NT2/D1 (cell line): ENCODE results near the gene KLHL40.

Source experiments
- DNase-seq: peaks from one replicate; pipeline ENCODE4 v3.0.0-alpha.2; 2011; ENCODE audit warnings: low read depth, low spot score
- H3K27me3 ChIP-seq: 2 replicates; pipeline ENCODE4 v1.6.0; 2011; ENCODE audit warnings: mild to moderate bottlenecking; ENCODE audit not compliant: insufficient read length, insufficient read depth
- H3K36me3 ChIP-seq: 2 replicates; pipeline ENCODE4 v1.6.1; 2011; ENCODE audit warnings: mild to moderate bottlenecking, low read length, mixed read lengths; ENCODE audit not compliant: insufficient read depth, insufficient read length
- H3K4me1 ChIP-seq: 2 replicates; pipeline ENCODE4 v1.5.1; 2011; ENCODE audit not compliant: insufficient read depth, insufficient read length
- H3K4me3 ChIP-seq: 2 replicates; pipeline ENCODE4 v1.5.1; 2011; ENCODE audit warnings: low read depth; ENCODE audit not compliant: insufficient read length
- H3K9ac ChIP-seq: 2 replicates; pipeline ENCODE4 v1.6.0; 2011; ENCODE audit warnings: low read depth; ENCODE audit not compliant: insufficient read length
- H3K9me3 ChIP-seq: 2 replicates; pipeline ENCODE4 v1.5.1; 2011; ENCODE audit warnings: mild to moderate bottlenecking, low read length; ENCODE audit not compliant: insufficient read depth
- SUZ12 ChIP-seq: IDR thresholded peaks from 2 replicates; pipeline ENCODE4 v1.6.1; 2011; ENCODE audit not compliant: insufficient read length, insufficient read depth; ENCODE audit errors: extremely low read depth
- YY1 ChIP-seq: IDR thresholded peaks from 2 replicates; pipeline ENCODE4 v1.6.1; 2011; ENCODE audit not compliant: insufficient read length, insufficient read depth
- ZNF274 ChIP-seq: IDR thresholded peaks from 2 replicates; pipeline ENCODE4 v1.6.1; 2011; ENCODE audit warnings: mild to moderate bottlenecking, low read depth, low read length

KLHL40 gene

GRCh38 chr3:42705058-42705767, 19.9 kb downstream of the KLHL40 start:
- no peaks in the 10 kb centered on the region for H3K36me3 ChIP-seq
- no peak for TF ChIP-seq SUZ12
- TF ChIP-seq YY1 = no peak
- no peak for TF ChIP-seq ZNF274

GRCh38 chr3:42705962-42706585, 20.7 kb downstream of the KLHL40 start:
- Histone ChIP-seq H3K4me3 (no peak overlapping the region), H3K27me3 (no peaks in the 10 kb centered on the region), H3K9ac (no peak overlapping the region), H3K36me3 (no peaks in the 10 kb centered on the region), H3K9me3 (no peaks in the 10 kb centered on the region), H3K4me1 (peaks cover 7% of the 10 kb centered on the region)
- DNase-seq = no peak
- TF ChIP-seq SUZ12 (no peak), ZNF274 (no peak), YY1 (no peak)

More at GRCh38 chr3:42705058-42705767, 19.9 kb downstream of the KLHL40 start:
- DNase-seq = no peak
- H3K27me3 ChIP-seq = no peaks in the 10 kb centered on the region
- no peak overlapping the region for H3K9ac ChIP-seq
- H3K4me3 ChIP-seq = no peak overlapping the region
- H3K4me1 ChIP-seq = peaks cover 12% of the 10 kb centered on the region
- H3K9me3 ChIP-seq = no peaks in the 10 kb centered on the region

- no peaks in the 10 kb centered on the region for H3K27me3 ChIP-seq
- H3K9ac ChIP-seq = no peak overlapping the region
- no peak overlapping the region for H3K4me3 ChIP-seq
- no peaks in the 10 kb centered on the region for H3K9me3 ChIP-seq
- TF ChIP-seq ZNF274 = no peak
- no peak for TF ChIP-seq SUZ12
- no peak for TF ChIP-seq YY1
- H3K36me3 ChIP-seq = no peaks in the 10 kb centered on the region
- no peak for DNase-seq
- peaks cover 9% of the 10 kb centered on the region for H3K4me1 ChIP-seq
These were observed 21.6 kb downstream of the KLHL40 start for GRCh38 chr3:42706721-42707619.

GRCh38 chr3:42707620-42708355, 22.5 kb downstream of the KLHL40 start:
- DNase-seq = no peak
- H3K4me3 ChIP-seq = no peak overlapping the region
- H3K36me3 ChIP-seq = no peaks in the 10 kb centered on the region
- TF ChIP-seq YY1 = no peak
- TF ChIP-seq ZNF274 = no peak
- TF ChIP-seq SUZ12 = no peak
- no peaks in the 10 kb centered on the region for H3K9me3 ChIP-seq
- peaks cover 15% of the 10 kb centered on the region for H3K4me1 ChIP-seq
- H3K9ac ChIP-seq = no peak overlapping the region
- H3K27me3 ChIP-seq = no peaks in the 10 kb centered on the region

- H3K9ac ChIP-seq = no peak overlapping the region
- no peaks in the 10 kb centered on the region for H3K9me3 ChIP-seq
- H3K36me3 ChIP-seq = no peaks in the 10 kb centered on the region
- no peak for DNase-seq
- TF ChIP-seq YY1 = no peak
- TF ChIP-seq ZNF274 = no peak
- no peak for TF ChIP-seq SUZ12
- H3K4me3 ChIP-seq = no peak overlapping the region
- peaks cover 13% of the 10 kb centered on the region for H3K4me1 ChIP-seq
- H3K27me3 ChIP-seq = no peaks in the 10 kb centered on the region
These were observed 23.3 kb downstream of the KLHL40 start for GRCh38 chr3:42708611-42709151.

GRCh38 chr3:42709621-42710020, 24.3 kb downstream of the KLHL40 start:
- Histone ChIP-seq H3K36me3 (no peaks in the 10 kb centered on the region), H3K4me1 (peaks cover 13% of the 10 kb centered on the region), H3K4me3 (no peak overlapping the region), H3K9me3 (no peaks in the 10 kb centered on the region), H3K9ac (no peak overlapping the region), H3K27me3 (no peaks in the 10 kb centered on the region)
- no peak for DNase-seq
- no peak for TF ChIP-seq SUZ12
- no peak for TF ChIP-seq YY1
- TF ChIP-seq ZNF274 = no peak
